Activated CD4-positive, alpha-beta T cell treated with anti-CD3 and anti-CD28 coated beads, Interleukin-2, amount 10 ng/mL, durations not matched to agents 7 days and 5 days (primary cell): ENCODE measurements around the gene PRAC2. TPM values are rescaled to one million over a fixed set of nuclear protein-coding genes. Genes with fewer than 3 reads are reported as not detected.

Experiments
- microRNA-seq: library from miRNA; unstranded; fragments of <30 nt; microRNA quantifications from one replicate; pipeline ENCODE4 v1.2.0, GENCODE V29; 2021; ENCODE audit warnings: borderline microRNAs expressed, borderline replicate concordance
- total RNA-seq, 2 experiments: library from RNA; stranded (reverse); gene quantifications; one replicate each; pipeline ENCODE4 v1.2.3, GENCODE V29; 2021

Gene PRAC2
- total RNA-seq, 2 experiments from 2014 or later: not detected

Small RNAs within 50 kb of the gene (microRNA-seq; reads per million reads assigned to microRNA genes)
- gene MIR3185: not detected

Other genes with a start within 250 kb of the PRAC2 start
- not detected for gene HOXB1, start 192.2 kb upstream of the PRAC2 start, total RNA-seq
- 1 to 10 TPM; 3.4 to 4.7 TPM for gene HOXB2, start 178.1 kb upstream of the PRAC2 start, total RNA-seq
- 1 to 10 TPM; 3.3 to 3.6 TPM for gene HOXB4, start 144.8 kb upstream of the PRAC2 start, total RNA-seq
- 1 to 10 TPM; 3.1 to 4.5 TPM for gene HOXB3, start 132.9 kb upstream of the PRAC2 start, total RNA-seq
- not detected for gene HOXB5, start 129.4 kb upstream of the PRAC2 start, total RNA-seq
- gene HOXB6, start 118.2 kb upstream of the PRAC2 start, total RNA-seq: not detected
- under 1 TPM; 0.25 to 0.30 TPM for gene HOXB7, start 112.2 kb upstream of the PRAC2 start, total RNA-seq
- not detected for gene HOXB8, start 107.9 kb upstream of the PRAC2 start, total RNA-seq
- gene HOXB9, start 96.8 kb upstream of the PRAC2 start, total RNA-seq: not detected
- gene PRAC1, start 667 bp upstream of the PRAC2 start, total RNA-seq: not detected
- not detected for gene HOXB13, start 5.6 kb downstream of the PRAC2 start, total RNA-seq
- not detected for gene TTLL6, start 94.0 kb downstream of the PRAC2 start, total RNA-seq
- 100 to 1,000 TPM; 171 to 214 TPM for gene CALCOCO2, start 107.8 kb downstream of the PRAC2 start, total RNA-seq
- gene ATP5MC1, start 169.6 kb downstream of the PRAC2 start, total RNA-seq: 10 to 100 TPM; 64.1 to 85.5 TPM
- 10 to 100 TPM; 74.5 to 76.5 TPM for gene UBE2Z, start 185.2 kb downstream of the PRAC2 start, total RNA-seq
- 100 to 1,000 TPM in 1 of 2 experiments, 10 to 100 TPM in 1; 73.0 to 101 TPM for gene SNF8, start 221.7 kb downstream of the PRAC2 start, total RNA-seq
- not detected for gene GIP, start 245.4 kb downstream of the PRAC2 start, total RNA-seq